Measurements from ENCODE around the gene OARD1.

The OARD1 gene

GRCh38 chr6:41075651-41076626 is 3.8 kb upstream of the OARD1 start:
- peak overlapping the region; percentile 76; the same call in 1 of the 2 replicates for H3K4me2 ChIP-seq (ENCODE audit: low read depth, low read length)
- no peak overlapping the region for H3K27ac ChIP-seq (ENCODE audit: low read length)
- no peak for TF ChIP-seq CTCF (IDR thresholded peaks at IDR 0.05; ENCODE audit: low read length)
- no peak for TF ChIP-seq EZH2 (optimal IDR thresholded peaks at IDR 0.05; ENCODE audit: low read depth, low read length)
- TF ChIP-seq EZH2phosphoT487 (IDR thresholded peaks at IDR 0.05; ENCODE audit: low read length): no peak
- no peak for DNase-seq
- no peaks in the 10 kb centered on the region for H3K27me3 ChIP-seq (replicated peaks; ENCODE audit: insufficient read depth, low read length)
- H3K9me3 ChIP-seq (replicated peaks; ENCODE audit: insufficient read depth, low read length): no peaks in the 10 kb centered on the region
- H4K20me1 ChIP-seq (ENCODE audit: insufficient read depth, low read length): no peaks in the 10 kb centered on the region
- H3K4me3 ChIP-seq (ENCODE audit: low read length): no peak overlapping the region
- no peaks in the 10 kb centered on the region for H3K9me2 ChIP-seq (replicated peaks; ENCODE audit: insufficient read depth, low read length)
- H3K79me2 ChIP-seq (ENCODE audit: low read length): peaks cover 81% of the 10 kb centered on the region
- H2AFZ ChIP-seq (ENCODE audit: low read length): no peak overlapping the region
- H3K36me3 ChIP-seq (replicated peaks; ENCODE audit: insufficient read depth, low read length): peaks cover 10% of the 10 kb centered on the region
- peaks cover 23% of the 10 kb centered on the region for H3F3A ChIP-seq (ENCODE audit: insufficient read depth, low read length)
- H3K4me1 ChIP-seq (ENCODE audit: low read length): 0 out of 2 replicates have a peak, but pooled peaks cover 3% of the 10 kb centered on the region
- no peak overlapping the region for H3K9ac ChIP-seq (ENCODE audit: low read length)

GRCh38 chr6:41074692-41075436 is 2.7 kb upstream of the OARD1 start:
- TF ChIP-seq CTCF (IDR thresholded peaks at IDR 0.05; ENCODE audit: low read length) (no peak), EZH2phosphoT487 (IDR thresholded peaks at IDR 0.05; ENCODE audit: low read length) (no peak), EZH2 (optimal IDR thresholded peaks at IDR 0.05; ENCODE audit: low read depth, low read length) (no peak)
- H3K79me2 ChIP-seq (ENCODE audit: low read length): peaks cover 76% of the 10 kb centered on the region
- peak overlapping the region; percentile 95 for H3K4me3 ChIP-seq (ENCODE audit: low read length)
- H2AFZ ChIP-seq (ENCODE audit: low read length): no peak overlapping the region
- H3K9ac ChIP-seq (ENCODE audit: low read length): peak overlapping the region; percentile 99; the same call in 1 of the 2 replicates
- no peaks in the 10 kb centered on the region for H4K20me1 ChIP-seq (ENCODE audit: insufficient read depth, low read length)
- H3K27me3 ChIP-seq (replicated peaks; ENCODE audit: insufficient read depth, low read length): no peaks in the 10 kb centered on the region
- peak overlapping the region; percentile 99; the same call in 1 of the 2 replicates for H3K27ac ChIP-seq (ENCODE audit: low read length)
- no peaks in the 10 kb centered on the region for H3K9me3 ChIP-seq (replicated peaks; ENCODE audit: insufficient read depth, low read length)
- H3K4me2 ChIP-seq (ENCODE audit: low read depth, low read length): peak overlapping the region; percentile 76
- no peaks in the 10 kb centered on the region for H3K9me2 ChIP-seq (replicated peaks; ENCODE audit: insufficient read depth, low read length)
- peaks cover 23% of the 10 kb centered on the region for H3F3A ChIP-seq (ENCODE audit: insufficient read depth, low read length)
- DNase-seq: no peak
- peaks cover 9% of the 10 kb centered on the region for H3K36me3 ChIP-seq (replicated peaks; ENCODE audit: insufficient read depth, low read length)
- 0 out of 2 replicates have a peak, but pooled peaks cover 3% of the 10 kb centered on the region for H3K4me1 ChIP-seq (ENCODE audit: low read length)

- H3K36me3 ChIP-seq (replicated peaks; ENCODE audit: insufficient read depth, low read length): peaks cover 7% of the 10 kb centered on the region
- H3F3A ChIP-seq (ENCODE audit: insufficient read depth, low read length): peaks cover 23% of the 10 kb centered on the region
- 0 out of 2 replicates have a peak overlapping the region, but pooled peaks have one; percentile 57 for H2AFZ ChIP-seq (ENCODE audit: low read length)
- H3K9ac ChIP-seq (ENCODE audit: low read length): peak overlapping the region; percentile 99
- peaks cover 69% of the 10 kb centered on the region for H3K79me2 ChIP-seq (ENCODE audit: low read length)
- no peaks in the 10 kb centered on the region for H4K20me1 ChIP-seq (ENCODE audit: insufficient read depth, low read length)
- no peak for TF ChIP-seq EZH2phosphoT487 (IDR thresholded peaks at IDR 0.05; ENCODE audit: low read length)
- no peak for TF ChIP-seq CTCF (IDR thresholded peaks at IDR 0.05; ENCODE audit: low read length)
- no peak for TF ChIP-seq EZH2 (optimal IDR thresholded peaks at IDR 0.05; ENCODE audit: low read depth, low read length)
- H3K27me3 ChIP-seq (replicated peaks; ENCODE audit: insufficient read depth, low read length): no peaks in the 10 kb centered on the region
- H3K4me2 ChIP-seq (ENCODE audit: low read depth, low read length): peak overlapping the region; percentile 76
- no peaks in the 10 kb centered on the region for H3K9me2 ChIP-seq (replicated peaks; ENCODE audit: insufficient read depth, low read length)
- DNase-seq: peak; percentile 27
- peak overlapping the region; percentile 95 for H3K4me3 ChIP-seq (ENCODE audit: low read length)
- H3K9me3 ChIP-seq (replicated peaks; ENCODE audit: insufficient read depth, low read length): no peaks in the 10 kb centered on the region
- H3K27ac ChIP-seq (ENCODE audit: low read length): peak overlapping the region; percentile 99; the same call in 1 of the 2 replicates
- H3K4me1 ChIP-seq (ENCODE audit: low read length): 0 out of 2 replicates have a peak, but pooled peaks cover 2% of the 10 kb centered on the region
Observed at GRCh38 chr6:41073968-41074691, 2.0 kb upstream of the OARD1 start.

All from MM.1S (cell line).